WTC11 (cell line): ENCODE results near the gene C17orf113. TPM values are rescaled to one million over a fixed set of nuclear protein-coding genes. Genes with fewer than 3 reads are reported as not detected.

ENCODE experiments used
- ATAC-seq: fragments of 200-7000 bp; cut with Tn5 transposase; 2 replicates; pipeline ENCODE4 v1.10.0; 2021; ENCODE audit warnings: mild to moderate bottlenecking, moderate library complexity
- CTCF ChIA-PET: fragments of 300-600 bp; sonication (Branson Sonifier 250); formaldehyde crosslinking; loops from one replicate; lab custom pipeline; 2021; ENCODE audit warnings: antibody characterized with exemption; lab: Charles Lee
- POLR2A ChIA-PET: fragments of 350-600 bp; sonication (Branson Sonifier 250); formaldehyde crosslinking; loops from one replicate; lab custom pipeline; 2021; ENCODE audit warnings: antibody characterized with exemption; lab: Charles Lee
- DNase-seq: peaks from one replicate; pipeline ENCODE4 v3.0.0; 2021; ENCODE audit warnings: low spot score
- H3K27ac Mint-ChIP-seq: 2 replicates; pipeline ENCODE4 v1.8.0; 2021; ENCODE audit warnings: mixed read lengths
- H3K27me3 Mint-ChIP-seq: 2 replicates; pipeline ENCODE4 v1.8.0; 2021; ENCODE audit warnings: low read depth, mild to moderate bottlenecking, moderate library complexity, mixed read lengths
- H3K36me3 Mint-ChIP-seq: 2 replicates; pipeline ENCODE4 v1.8.0; 2021; ENCODE audit warnings: mixed read lengths
- H3K4me1 Mint-ChIP-seq: 2 replicates; pipeline ENCODE4 v1.8.0; 2022; ENCODE audit warnings: mixed read lengths
- H3K4me3 Mint-ChIP-seq: 2 replicates; pipeline ENCODE4 v1.8.0; 2021; ENCODE audit warnings: mild to moderate bottlenecking, moderate library complexity, mixed read lengths
- H3K9me3 Mint-ChIP-seq: 2 replicates; pipeline ENCODE4 v1.8.0; 2021; ENCODE audit warnings: mixed read lengths
- CREM ChIP-seq: sonication (generic); formaldehyde crosslinking; IDR thresholded peaks from 2 replicates; pipeline ENCODE4 v1.8.1; 2022; ENCODE audit warnings: mild to moderate bottlenecking, missing genetic modification reagents, moderate library complexity
- FOXP1 ChIP-seq: sonication (generic); formaldehyde crosslinking; IDR thresholded peaks from 2 replicates; pipeline ENCODE4 v1.8.0; 2022; ENCODE audit warnings: missing genetic modification reagents, mild to moderate bottlenecking, moderate library complexity, borderline replicate concordance
- GABPB1 ChIP-seq: sonication (generic); formaldehyde crosslinking; IDR thresholded peaks from 2 replicates; pipeline ENCODE4 v1.8.1; 2023; ENCODE audit warnings: mild to moderate bottlenecking, missing genetic modification reagents
- HMGA2 ChIP-seq: fragments of 250-450 bp; sonication (Bioruptor Pico); IDR thresholded peaks from 2 replicates; pipeline ENCODE4 v1.4.0; 2021; ENCODE audit warnings: mild to moderate bottlenecking, moderate library complexity
- KAT7 ChIP-seq: sonication (generic); formaldehyde crosslinking; IDR thresholded peaks from 2 replicates; pipeline ENCODE4 v1.8.1; 2023; ENCODE audit warnings: missing genetic modification reagents, mild to moderate bottlenecking, borderline replicate concordance
- NR3C1 ChIP-seq: sonication (generic); formaldehyde crosslinking; conservative IDR thresholded peaks from 2 replicates; pipeline ENCODE4 v1.8.1; 2023; ENCODE audit warnings: low read depth, mild to moderate bottlenecking, missing genetic modification reagents
- SMAD4 ChIP-seq: sonication (generic); formaldehyde crosslinking; IDR thresholded peaks from 2 replicates; pipeline ENCODE4 v1.8.0; 2022; ENCODE audit warnings: mild to moderate bottlenecking, missing genetic modification reagents
- TCF7 ChIP-seq: sonication (generic); formaldehyde crosslinking; IDR thresholded peaks from 2 replicates; pipeline ENCODE4 v1.8.0; 2022; ENCODE audit warnings: mild to moderate bottlenecking, low read depth, missing genetic modification reagents, moderate library complexity
- TEAD4 ChIP-seq: sonication (generic); formaldehyde crosslinking; IDR thresholded peaks from 2 replicates; pipeline ENCODE4 v1.8.0; 2022; ENCODE audit warnings: mild to moderate bottlenecking, missing genetic modification reagents
- TP53 ChIP-seq: sonication (generic); formaldehyde crosslinking; IDR thresholded peaks from 2 replicates; pipeline ENCODE4 v1.8.1; 2023; ENCODE audit warnings: mild to moderate bottlenecking, missing genetic modification reagents
- ZNF317 ChIP-seq: sonication (generic); formaldehyde crosslinking; IDR thresholded peaks from 2 replicates; pipeline ENCODE4 v1.8.1; 2023; ENCODE audit warnings: low read depth, mild to moderate bottlenecking, moderate library complexity, missing genetic modification reagents, borderline replicate concordance
- ZNF416 ChIP-seq: fragments of 250-450 bp; sonication (Bioruptor Pico); IDR thresholded peaks from 2 replicates; pipeline ENCODE4 v1.9.0; 2021; ENCODE audit warnings: mild to moderate bottlenecking, inconsistent platforms
- total RNA-seq: library from RNA; stranded (reverse); gene quantifications from 3 replicates; pipeline ENCODE4 v1.2.3, GENCODE V29; 2021
- TF ChIP-seq, protein P1 (sequence below): sonication (generic); formaldehyde crosslinking; IDR thresholded peaks from 2 replicates; pipeline ENCODE4 v1.8.0; 2023; ENCODE audit warnings: missing genetic modification reagents, mild to moderate bottlenecking, borderline replicate concordance
- TF ChIP-seq, protein P2 (sequence below): fragments of 250-450 bp; sonication (Bioruptor Pico); IDR thresholded peaks from 2 replicates; pipeline ENCODE4 v1.9.0; 2021; ENCODE audit warnings: mild to moderate bottlenecking, borderline replicate concordance
- TF ChIP-seq, protein P3 (sequence below): sonication (generic); formaldehyde crosslinking; IDR thresholded peaks from 2 replicates; pipeline ENCODE4 v1.8.1; 2022; ENCODE audit warnings: low read depth, mild to moderate bottlenecking, moderate library complexity, missing genetic modification reagents, borderline replicate concordance
- TF ChIP-seq, protein P4 (sequence below): sonication (generic); formaldehyde crosslinking; IDR thresholded peaks from 2 replicates; pipeline ENCODE4 v1.8.1; 2022; ENCODE audit warnings: mild to moderate bottlenecking, moderate library complexity, missing genetic modification reagents
- TF ChIP-seq, protein P5 (sequence below): sonication (generic); formaldehyde crosslinking; IDR thresholded peaks from 2 replicates; pipeline ENCODE4 v1.8.0; 2022; ENCODE audit warnings: mild to moderate bottlenecking, missing genetic modification reagents
- TF ChIP-seq, protein P6 (sequence below): sonication (generic); formaldehyde crosslinking; IDR thresholded peaks from 2 replicates; pipeline ENCODE4 v1.8.1; 2022; ENCODE audit warnings: missing genetic modification reagents, borderline replicate concordance
- TF ChIP-seq, protein P7 (sequence below): fragments of 200-600 bp; IDR thresholded peaks from 2 replicates; pipeline ENCODE4 v1.8.0; 2022; ENCODE audit warnings: antibody characterized with exemption

Gene C17orf113
- total RNA-seq, 1 experiment from 2014 or later = 1.9 TPM

DNA sequence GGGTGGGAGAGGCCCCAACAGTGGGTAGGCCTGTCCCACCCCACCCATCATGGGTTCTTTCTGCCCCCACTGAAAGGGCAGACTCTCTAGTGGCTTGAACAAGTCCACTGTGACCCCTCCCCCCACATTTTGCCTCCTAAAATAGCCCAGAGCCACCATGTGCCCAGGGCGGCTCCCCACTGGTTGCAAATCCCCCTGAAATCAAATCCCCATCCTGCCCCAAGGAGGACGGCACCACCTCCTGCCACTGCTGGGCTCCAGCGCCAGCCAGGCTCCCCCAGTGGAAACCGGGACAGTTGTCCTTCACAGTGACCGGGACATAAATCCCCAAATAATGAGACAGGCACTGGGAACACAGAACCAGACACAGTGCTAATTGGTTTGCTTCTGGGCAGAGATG is 27.4 kb upstream of the C17orf113 start (continued):
- TF ChIP-seq, protein P1, sequence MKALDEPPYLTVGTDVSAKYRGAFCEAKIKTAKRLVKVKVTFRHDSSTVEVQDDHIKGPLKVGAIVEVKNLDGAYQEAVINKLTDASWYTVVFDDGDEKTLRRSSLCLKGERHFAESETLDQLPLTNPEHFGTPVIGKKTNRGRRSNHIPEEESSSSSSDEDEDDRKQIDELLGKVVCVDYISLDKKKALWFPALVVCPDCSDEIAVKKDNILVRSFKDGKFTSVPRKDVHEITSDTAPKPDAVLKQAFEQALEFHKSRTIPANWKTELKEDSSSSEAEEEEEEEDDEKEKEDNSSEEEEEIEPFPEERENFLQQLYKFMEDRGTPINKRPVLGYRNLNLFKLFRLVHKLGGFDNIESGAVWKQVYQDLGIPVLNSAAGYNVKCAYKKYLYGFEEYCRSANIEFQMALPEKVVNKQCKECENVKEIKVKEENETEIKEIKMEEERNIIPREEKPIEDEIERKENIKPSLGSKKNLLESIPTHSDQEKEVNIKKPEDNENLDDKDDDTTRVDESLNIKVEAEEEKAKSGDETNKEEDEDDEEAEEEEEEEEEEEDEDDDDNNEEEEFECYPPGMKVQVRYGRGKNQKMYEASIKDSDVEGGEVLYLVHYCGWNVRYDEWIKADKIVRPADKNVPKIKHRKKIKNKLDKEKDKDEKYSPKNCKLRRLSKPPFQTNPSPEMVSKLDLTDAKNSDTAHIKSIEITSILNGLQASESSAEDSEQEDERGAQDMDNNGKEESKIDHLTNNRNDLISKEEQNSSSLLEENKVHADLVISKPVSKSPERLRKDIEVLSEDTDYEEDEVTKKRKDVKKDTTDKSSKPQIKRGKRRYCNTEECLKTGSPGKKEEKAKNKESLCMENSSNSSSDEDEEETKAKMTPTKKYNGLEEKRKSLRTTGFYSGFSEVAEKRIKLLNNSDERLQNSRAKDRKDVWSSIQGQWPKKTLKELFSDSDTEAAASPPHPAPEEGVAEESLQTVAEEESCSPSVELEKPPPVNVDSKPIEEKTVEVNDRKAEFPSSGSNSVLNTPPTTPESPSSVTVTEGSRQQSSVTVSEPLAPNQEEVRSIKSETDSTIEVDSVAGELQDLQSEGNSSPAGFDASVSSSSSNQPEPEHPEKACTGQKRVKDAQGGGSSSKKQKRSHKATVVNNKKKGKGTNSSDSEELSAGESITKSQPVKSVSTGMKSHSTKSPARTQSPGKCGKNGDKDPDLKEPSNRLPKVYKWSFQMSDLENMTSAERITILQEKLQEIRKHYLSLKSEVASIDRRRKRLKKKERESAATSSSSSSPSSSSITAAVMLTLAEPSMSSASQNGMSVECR = no peak
- TF ChIP-seq, protein P2, sequence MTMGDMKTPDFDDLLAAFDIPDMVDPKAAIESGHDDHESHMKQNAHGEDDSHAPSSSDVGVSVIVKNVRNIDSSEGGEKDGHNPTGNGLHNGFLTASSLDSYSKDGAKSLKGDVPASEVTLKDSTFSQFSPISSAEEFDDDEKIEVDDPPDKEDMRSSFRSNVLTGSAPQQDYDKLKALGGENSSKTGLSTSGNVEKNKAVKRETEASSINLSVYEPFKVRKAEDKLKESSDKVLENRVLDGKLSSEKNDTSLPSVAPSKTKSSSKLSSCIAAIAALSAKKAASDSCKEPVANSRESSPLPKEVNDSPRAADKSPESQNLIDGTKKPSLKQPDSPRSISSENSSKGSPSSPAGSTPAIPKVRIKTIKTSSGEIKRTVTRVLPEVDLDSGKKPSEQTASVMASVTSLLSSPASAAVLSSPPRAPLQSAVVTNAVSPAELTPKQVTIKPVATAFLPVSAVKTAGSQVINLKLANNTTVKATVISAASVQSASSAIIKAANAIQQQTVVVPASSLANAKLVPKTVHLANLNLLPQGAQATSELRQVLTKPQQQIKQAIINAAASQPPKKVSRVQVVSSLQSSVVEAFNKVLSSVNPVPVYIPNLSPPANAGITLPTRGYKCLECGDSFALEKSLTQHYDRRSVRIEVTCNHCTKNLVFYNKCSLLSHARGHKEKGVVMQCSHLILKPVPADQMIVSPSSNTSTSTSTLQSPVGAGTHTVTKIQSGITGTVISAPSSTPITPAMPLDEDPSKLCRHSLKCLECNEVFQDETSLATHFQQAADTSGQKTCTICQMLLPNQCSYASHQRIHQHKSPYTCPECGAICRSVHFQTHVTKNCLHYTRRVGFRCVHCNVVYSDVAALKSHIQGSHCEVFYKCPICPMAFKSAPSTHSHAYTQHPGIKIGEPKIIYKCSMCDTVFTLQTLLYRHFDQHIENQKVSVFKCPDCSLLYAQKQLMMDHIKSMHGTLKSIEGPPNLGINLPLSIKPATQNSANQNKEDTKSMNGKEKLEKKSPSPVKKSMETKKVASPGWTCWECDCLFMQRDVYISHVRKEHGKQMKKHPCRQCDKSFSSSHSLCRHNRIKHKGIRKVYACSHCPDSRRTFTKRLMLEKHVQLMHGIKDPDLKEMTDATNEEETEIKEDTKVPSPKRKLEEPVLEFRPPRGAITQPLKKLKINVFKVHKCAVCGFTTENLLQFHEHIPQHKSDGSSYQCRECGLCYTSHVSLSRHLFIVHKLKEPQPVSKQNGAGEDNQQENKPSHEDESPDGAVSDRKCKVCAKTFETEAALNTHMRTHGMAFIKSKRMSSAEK (CRISPR knock-in tag) = no peak
- no peak for TF ChIP-seq ZNF317 (CRISPR knock-in tag)
- TF ChIP-seq HMGA2 (CRISPR knock-in tag) = no peak
- TF ChIP-seq, protein P3, sequence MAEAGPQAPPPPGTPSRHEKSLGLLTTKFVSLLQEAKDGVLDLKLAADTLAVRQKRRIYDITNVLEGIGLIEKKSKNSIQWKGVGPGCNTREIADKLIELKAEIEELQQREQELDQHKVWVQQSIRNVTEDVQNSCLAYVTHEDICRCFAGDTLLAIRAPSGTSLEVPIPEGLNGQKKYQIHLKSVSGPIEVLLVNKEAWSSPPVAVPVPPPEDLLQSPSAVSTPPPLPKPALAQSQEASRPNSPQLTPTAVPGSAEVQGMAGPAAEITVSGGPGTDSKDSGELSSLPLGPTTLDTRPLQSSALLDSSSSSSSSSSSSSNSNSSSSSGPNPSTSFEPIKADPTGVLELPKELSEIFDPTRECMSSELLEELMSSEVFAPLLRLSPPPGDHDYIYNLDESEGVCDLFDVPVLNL (CRISPR knock-in tag) = no peak
- TF ChIP-seq SMAD4 = no peak

DNA sequence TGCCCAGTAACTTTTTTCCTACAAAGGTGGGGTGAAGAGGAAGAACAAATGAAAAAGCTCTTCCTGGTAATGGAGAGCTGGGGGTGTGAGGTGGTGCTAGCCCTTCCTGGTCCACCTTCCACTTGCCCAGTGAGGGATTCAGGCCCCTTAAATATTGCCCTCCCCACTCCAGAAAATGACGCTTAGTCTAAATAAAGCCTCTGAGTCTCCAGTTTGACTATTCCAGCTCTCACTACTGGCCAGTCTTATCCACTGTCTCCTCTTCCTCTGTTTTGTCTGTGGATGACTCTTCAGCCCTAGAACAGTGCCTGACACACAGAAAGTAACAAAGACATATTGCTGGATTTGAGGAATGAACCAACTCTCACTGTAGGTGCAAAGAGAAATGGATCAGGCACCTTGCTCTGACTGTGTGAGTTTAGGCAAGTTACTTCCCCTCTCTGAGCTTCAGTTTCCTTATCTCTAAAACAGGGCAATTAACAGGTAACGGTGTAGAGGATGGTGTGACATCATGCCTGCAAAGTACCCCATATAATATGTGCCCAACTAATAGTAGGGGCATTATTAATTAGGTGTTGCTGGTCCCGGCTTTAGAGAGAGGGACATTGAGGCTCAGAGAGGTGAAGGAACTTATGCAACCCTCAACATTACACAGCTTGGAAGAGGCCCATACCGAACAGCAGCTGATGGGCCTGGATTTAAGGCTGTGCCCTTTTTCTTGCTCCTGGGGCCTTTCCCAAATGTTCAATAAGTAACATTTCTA is 26.6 kb upstream of the C17orf113 start:
- no peak for ATAC-seq
- H3K4me3 Mint-ChIP-seq = no peak overlapping the region
- H3K27ac Mint-ChIP-seq = peak overlapping the region; percentile 26; the same call in 1 of the 2 replicates
- H3K36me3 Mint-ChIP-seq = no peaks in the 10 kb centered on the region
- H3K27me3 Mint-ChIP-seq = peaks cover 9% of the 10 kb centered on the region
- POLR2A ChIA-PET = no interaction called here
- DNase-seq = no peak
- CTCF ChIA-PET = interaction anchor here (1.0 to 1.6 kb wide), 6 partner anchors 9 to 57 kb away, joined by 3 to 8 read pairs (median 3); partner anchors contain the start of gene NKIRAS2
- H3K4me1 Mint-ChIP-seq = peaks cover 7% of the 10 kb centered on the region; the same call in 1 of the 2 replicates
- no peaks in the 10 kb centered on the region for H3K9me3 Mint-ChIP-seq
- TF ChIP-seq TP53 (CRISPR knock-in tag) (no peak), NR3C1 (CRISPR knock-in tag) (no peak), ZNF416 (CRISPR knock-in tag) (no peak), CREM (CRISPR knock-in tag) (no peak), TCF7 (CRISPR knock-in tag) (no peak), TEAD4 (no peak), FOXP1 (no peak), GABPB1 (CRISPR knock-in tag) (no peak), KAT7 (CRISPR knock-in tag) (no peak)
- TF ChIP-seq, protein P4, sequence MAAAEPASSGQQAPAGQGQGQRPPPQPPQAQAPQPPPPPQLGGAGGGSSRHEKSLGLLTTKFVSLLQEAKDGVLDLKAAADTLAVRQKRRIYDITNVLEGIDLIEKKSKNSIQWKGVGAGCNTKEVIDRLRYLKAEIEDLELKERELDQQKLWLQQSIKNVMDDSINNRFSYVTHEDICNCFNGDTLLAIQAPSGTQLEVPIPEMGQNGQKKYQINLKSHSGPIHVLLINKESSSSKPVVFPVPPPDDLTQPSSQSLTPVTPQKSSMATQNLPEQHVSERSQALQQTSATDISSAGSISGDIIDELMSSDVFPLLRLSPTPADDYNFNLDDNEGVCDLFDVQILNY = no peak
- TF ChIP-seq, protein P5, sequence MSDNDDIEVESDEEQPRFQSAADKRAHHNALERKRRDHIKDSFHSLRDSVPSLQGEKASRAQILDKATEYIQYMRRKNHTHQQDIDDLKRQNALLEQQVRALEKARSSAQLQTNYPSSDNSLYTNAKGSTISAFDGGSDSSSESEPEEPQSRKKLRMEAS (CRISPR knock-in tag) = no peak
- TF ChIP-seq, protein P6, sequence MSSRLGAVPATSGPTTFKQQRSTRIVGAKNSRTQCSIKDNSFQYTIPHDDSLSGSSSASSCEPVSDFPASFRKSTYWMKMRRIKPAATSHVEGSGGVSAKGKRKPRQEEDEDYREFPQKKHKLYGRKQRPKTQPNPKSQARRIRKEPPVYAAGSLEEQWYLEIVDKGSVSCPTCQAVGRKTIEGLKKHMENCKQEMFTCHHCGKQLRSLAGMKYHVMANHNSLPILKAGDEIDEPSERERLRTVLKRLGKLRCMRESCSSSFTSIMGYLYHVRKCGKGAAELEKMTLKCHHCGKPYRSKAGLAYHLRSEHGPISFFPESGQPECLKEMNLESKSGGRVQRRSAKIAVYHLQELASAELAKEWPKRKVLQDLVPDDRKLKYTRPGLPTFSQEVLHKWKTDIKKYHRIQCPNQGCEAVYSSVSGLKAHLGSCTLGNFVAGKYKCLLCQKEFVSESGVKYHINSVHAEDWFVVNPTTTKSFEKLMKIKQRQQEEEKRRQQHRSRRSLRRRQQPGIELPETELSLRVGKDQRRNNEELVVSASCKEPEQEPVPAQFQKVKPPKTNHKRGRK (CRISPR knock-in tag) = no peak
- TF ChIP-seq, protein P7, sequence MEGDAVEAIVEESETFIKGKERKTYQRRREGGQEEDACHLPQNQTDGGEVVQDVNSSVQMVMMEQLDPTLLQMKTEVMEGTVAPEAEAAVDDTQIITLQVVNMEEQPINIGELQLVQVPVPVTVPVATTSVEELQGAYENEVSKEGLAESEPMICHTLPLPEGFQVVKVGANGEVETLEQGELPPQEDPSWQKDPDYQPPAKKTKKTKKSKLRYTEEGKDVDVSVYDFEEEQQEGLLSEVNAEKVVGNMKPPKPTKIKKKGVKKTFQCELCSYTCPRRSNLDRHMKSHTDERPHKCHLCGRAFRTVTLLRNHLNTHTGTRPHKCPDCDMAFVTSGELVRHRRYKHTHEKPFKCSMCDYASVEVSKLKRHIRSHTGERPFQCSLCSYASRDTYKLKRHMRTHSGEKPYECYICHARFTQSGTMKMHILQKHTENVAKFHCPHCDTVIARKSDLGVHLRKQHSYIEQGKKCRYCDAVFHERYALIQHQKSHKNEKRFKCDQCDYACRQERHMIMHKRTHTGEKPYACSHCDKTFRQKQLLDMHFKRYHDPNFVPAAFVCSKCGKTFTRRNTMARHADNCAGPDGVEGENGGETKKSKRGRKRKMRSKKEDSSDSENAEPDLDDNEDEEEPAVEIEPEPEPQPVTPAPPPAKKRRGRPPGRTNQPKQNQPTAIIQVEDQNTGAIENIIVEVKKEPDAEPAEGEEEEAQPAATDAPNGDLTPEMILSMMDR = no peak
